Fibroblast of villous mesenchyme (primary cell): ENCODE measurements around the gene HMCN2. TPM values are rescaled to one million over a fixed set of nuclear protein-coding genes. Genes with fewer than 3 reads are reported as not detected.

ENCODE experiments used
- DNase-seq: peaks from one replicate; pipeline ENCODE4 v3.0.0-alpha.2; 2010; ENCODE audit warnings: low read depth
- H3K4me3 ChIP-seq: 2 replicates; pipeline ENCODE4 v1.5.1; 2011; ENCODE audit warnings: low read depth, mild to moderate bottlenecking, low read length
- CTCF ChIP-seq: IDR thresholded peaks from 2 replicates; pipeline ENCODE4 v1.5.1; 2012; ENCODE audit warnings: low read depth, mild to moderate bottlenecking, low read length; ENCODE audit not compliant: insufficient read depth
- total RNA-seq: library from RNA; depleted of rRNA; stranded (reverse); fragments of >200 nt; gene quantifications from 2 replicates; pipeline ENCODE4 v1.2.3, GENCODE V29; 2012

Gene HMCN2
- total RNA-seq, 1 donor: not detected

GRCh38 chr9:130454096-130454811, 188.7 kb downstream of the HMCN2 start:
- no peak overlapping the region for H3K4me3 ChIP-seq
- no peak for TF ChIP-seq CTCF
- DNase-seq: no peak

- TF ChIP-seq CTCF: no peak
- no peak for DNase-seq
- no peak overlapping the region for H3K4me3 ChIP-seq
Observed at GRCh38 chr9:130454812-130455325, 189.3 kb downstream of the HMCN2 start.

- DNase-seq: no peak
- TF ChIP-seq CTCF: no peak
- no peak overlapping the region for H3K4me3 ChIP-seq
Observed at GRCh38 chr9:130458027-130458803, 192.7 kb downstream of the HMCN2 start.

DNA sequence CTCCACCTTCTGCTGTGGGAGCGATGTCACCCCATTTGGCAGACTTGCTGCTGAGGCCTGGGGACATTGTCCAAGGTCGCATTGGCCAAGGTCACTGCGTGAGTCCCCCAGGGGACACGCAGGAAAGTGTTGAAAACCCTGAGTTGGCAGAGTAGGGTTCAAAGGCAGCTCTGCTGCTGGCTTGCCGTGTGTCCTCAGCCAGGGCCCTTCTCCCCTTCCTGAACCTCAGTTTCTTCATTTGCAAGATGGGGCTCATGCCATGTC, 193.2 kb downstream of the HMCN2 start:
- no peak overlapping the region for H3K4me3 ChIP-seq
- no peak for DNase-seq
- TF ChIP-seq CTCF: no peak

- no peak for DNase-seq
- TF ChIP-seq CTCF: no peak
- no peak overlapping the region for H3K4me3 ChIP-seq
Observed at GRCh38 chr9:130459151-130459550, 193.6 kb downstream of the HMCN2 start.

- no peak overlapping the region for H3K4me3 ChIP-seq
- TF ChIP-seq CTCF: no peak
- no peak for DNase-seq
Observed at GRCh38 chr9:130459941-130460669, 194.5 kb downstream of the HMCN2 start.
